Activated naive CD4-positive, alpha-beta T cell treated with anti-CD3 and anti-CD28 coated beads, Interleukin-2, amount 10 ng/mL, durations not matched to agents 7 days and 5 days (primary cell): Measurements from ENCODE around the gene ZNF397.
A peak's percentile ranks its signal among the peaks of the same experiment; 100 is the strongest.

Experiments
- CTCF ChIA-PET: fragments of 350-600 bp; sonication (Branson Sonifier 250); formaldehyde crosslinking; loops from one replicate; lab custom pipeline; 2021; ENCODE audit warnings: antibody characterized with exemption; lab: Charles Lee
- DNase-seq: peaks from one replicate; pipeline ENCODE4 v3.0.0-alpha.2; 2020
- H3K27ac Mint-ChIP-seq: one replicate; pipeline ENCODE4 v1.8.0; 2021; ENCODE audit warnings: mild to moderate bottlenecking, moderate library complexity, mixed read lengths
- H3K27me3 Mint-ChIP-seq: one replicate; pipeline ENCODE4 v1.8.0; 2021; ENCODE audit warnings: mild to moderate bottlenecking, mixed read lengths
- H3K36me3 Mint-ChIP-seq: one replicate; pipeline ENCODE4 v1.8.0; 2021; ENCODE audit warnings: mixed read lengths
- H3K4me1 Mint-ChIP-seq: one replicate; pipeline ENCODE4 v1.8.0; 2021; ENCODE audit warnings: mixed read lengths
- H3K4me3 Mint-ChIP-seq: one replicate; pipeline ENCODE4 v1.8.0; 2021; ENCODE audit warnings: mild to moderate bottlenecking, moderate library complexity, mixed read lengths
- H3K9me3 Mint-ChIP-seq: one replicate; pipeline ENCODE4 v1.8.0; 2021; ENCODE audit warnings: mixed read lengths

Gene ZNF397

DNA sequence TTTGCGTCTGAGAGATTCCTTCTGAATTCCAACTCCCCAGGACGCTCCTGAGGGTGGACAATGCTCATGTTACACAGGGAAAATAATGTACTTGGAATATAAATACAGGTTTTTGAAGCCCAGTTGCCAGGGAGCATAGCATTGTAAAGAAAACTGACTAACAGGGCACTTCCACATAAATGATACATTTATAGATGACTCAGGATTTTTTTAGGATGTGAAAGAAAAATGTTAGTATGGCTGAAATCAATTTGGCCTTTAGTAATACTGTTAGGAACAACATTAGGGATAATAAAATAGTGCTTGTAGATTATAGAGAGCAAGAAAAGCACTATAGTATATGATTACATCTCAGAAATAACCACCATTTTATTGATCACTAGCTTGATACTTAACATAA, 23.6 kb downstream of the ZNF397 start:
- Mint-ChIP-seq H3K9me3 (peaks cover 32% of the 10 kb centered on the region), H3K4me1 (peaks cover 27% of the 10 kb centered on the region), H3K27ac (peak overlapping the region; percentile 45), H3K36me3 (peaks cover 55% of the 10 kb centered on the region), H3K4me3 (no peak overlapping the region), H3K27me3 (peaks cover 7% of the 10 kb centered on the region)
- DNase-seq, result no peak
- CTCF ChIA-PET, result no interaction called here

DNA sequence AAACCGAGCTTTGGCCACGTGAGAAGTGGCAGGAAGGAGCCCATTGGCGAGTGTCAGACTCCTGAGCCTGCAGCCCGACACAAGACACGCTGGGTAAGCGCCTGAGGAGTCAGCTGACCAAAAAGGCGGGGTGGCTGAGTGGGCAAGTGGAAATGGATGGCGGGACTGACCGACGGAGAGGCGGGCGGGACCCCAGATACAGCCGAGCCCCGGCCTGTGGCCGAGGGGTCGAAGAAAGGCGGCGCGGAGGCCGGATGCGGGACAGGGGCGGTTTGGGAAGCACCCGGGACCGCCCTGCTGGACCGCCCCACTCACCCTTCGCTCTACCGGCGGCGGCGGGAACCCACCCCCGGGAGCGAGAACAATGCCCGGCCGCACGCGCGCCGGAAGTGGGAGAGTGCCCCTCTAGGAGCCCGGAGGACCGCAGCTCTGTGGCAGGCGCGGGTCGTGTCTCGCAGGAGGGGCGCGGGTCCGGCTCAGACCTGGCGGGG, 26.4 kb downstream of the ZNF397 start:
- DNase-seq, result peak; percentile 68
- H3K4me3 Mint-ChIP-seq, result peak overlapping the region; percentile 85
- peaks cover 35% of the 10 kb centered on the region for H3K36me3 Mint-ChIP-seq
- peaks cover 7% of the 10 kb centered on the region for H3K27me3 Mint-ChIP-seq
- H3K27ac Mint-ChIP-seq, result peak overlapping the region; percentile 83
- peaks cover 27% of the 10 kb centered on the region for H3K4me1 Mint-ChIP-seq
- peaks cover 29% of the 10 kb centered on the region for H3K9me3 Mint-ChIP-seq
- CTCF ChIA-PET, result no interaction called here

DNA sequence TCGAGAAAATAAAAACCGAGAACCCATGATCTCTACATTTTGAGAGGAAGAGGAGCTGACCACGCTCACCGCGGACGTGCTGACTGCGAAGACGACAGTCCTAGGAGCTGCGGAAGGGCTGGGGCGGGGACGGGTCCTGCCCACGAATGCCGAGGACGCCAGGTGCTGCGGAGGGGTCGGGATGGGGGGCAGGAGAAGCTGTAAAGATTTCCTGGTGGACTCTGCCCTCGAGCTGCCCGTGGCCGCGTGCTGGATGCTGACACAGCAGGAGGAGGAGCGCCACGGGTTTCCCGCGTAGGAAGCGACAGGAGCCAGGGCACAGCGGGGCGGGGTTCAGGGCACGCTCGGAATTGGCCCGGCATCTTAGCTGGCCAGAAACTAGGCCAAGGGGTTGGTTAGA, 27.0 kb downstream of the ZNF397 start:
- H3K27ac Mint-ChIP-seq, result no peak overlapping the region
- DNase-seq, result peak; percentile 27
- peaks cover 32% of the 10 kb centered on the region for H3K9me3 Mint-ChIP-seq
- peaks cover 26% of the 10 kb centered on the region for H3K4me1 Mint-ChIP-seq
- H3K27me3 Mint-ChIP-seq, result peaks cover 7% of the 10 kb centered on the region
- peak overlapping the region; percentile 85 for H3K4me3 Mint-ChIP-seq
- CTCF ChIA-PET, result no interaction called here
- H3K36me3 Mint-ChIP-seq, result peaks cover 31% of the 10 kb centered on the region

DNA sequence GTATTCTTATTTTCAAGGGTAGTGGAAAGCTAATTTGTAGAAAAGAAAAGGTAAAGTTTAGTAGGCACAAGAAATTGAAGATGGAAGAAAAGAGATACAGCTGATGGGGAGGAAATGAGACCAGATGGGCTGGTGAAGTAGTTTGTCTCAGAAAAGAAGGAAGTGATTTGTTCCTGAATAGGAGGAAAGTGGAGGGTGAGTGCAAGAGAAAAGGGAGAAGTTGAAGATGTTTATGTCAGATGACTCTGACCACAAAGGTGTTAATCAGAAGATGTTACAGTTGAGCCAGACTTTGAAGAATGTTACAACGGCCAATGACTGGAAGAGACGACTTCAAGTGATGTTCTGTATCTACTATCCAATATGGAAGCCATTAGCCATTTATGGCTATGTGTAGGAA, 28.0 kb downstream of the ZNF397 start:
- peaks cover 42% of the 10 kb centered on the region for H3K9me3 Mint-ChIP-seq
- H3K4me3 Mint-ChIP-seq, result no peak overlapping the region
- no peak overlapping the region for H3K27ac Mint-ChIP-seq
- H3K27me3 Mint-ChIP-seq, result peaks cover 7% of the 10 kb centered on the region
- CTCF ChIA-PET, result no interaction called here
- H3K4me1 Mint-ChIP-seq, result peaks cover 25% of the 10 kb centered on the region
- H3K36me3 Mint-ChIP-seq, result peaks cover 27% of the 10 kb centered on the region
- DNase-seq, result no peak

DNA sequence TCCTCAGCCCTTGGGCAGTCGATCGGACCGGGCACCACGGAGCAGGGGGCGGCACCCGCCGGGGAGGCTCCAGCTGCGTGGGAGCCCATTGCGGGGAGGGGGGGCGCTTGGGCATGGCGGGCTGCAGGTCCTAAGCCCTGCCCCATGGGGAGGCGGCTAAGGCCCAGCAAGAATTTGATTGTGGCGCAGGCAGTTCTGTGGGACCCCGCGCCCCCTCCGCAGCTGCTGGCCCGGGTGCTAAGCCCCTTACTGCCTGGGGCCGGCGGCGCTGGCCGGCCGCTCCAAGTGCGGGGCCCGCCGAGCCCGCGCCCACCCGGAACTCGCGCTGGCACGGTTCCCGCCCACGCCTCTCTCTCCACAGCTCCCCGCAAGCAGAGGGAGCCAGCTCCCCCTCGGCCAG, 30.8 kb downstream of the ZNF397 start:
- Mint-ChIP-seq H3K27me3 (peaks cover 7% of the 10 kb centered on the region), H3K27ac (no peak overlapping the region), H3K4me3 (no peak overlapping the region), H3K36me3 (peaks cover 22% of the 10 kb centered on the region), H3K4me1 (peaks cover 20% of the 10 kb centered on the region), H3K9me3 (peaks cover 45% of the 10 kb centered on the region)
- CTCF ChIA-PET, result no interaction called here
- DNase-seq, result no peak

DNA sequence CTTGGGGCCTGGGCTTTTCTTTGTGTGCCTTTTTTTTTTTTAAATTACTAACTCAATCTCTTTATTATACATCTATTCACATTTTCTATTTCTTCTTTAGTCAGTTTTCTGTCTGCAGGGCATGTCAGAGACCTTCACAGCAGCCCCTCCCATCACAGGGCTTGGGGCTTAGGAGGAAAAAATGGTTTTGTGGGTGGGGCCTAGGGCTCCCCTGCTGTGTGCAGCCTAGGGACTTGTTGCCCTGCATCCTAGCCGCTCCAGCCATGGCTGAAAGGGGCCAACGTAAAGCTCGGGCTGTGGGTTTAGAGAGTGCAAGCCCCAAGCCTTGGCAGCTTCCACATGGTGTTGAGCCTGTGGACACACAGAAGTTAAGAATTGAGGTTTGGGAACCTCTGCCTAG, 35.4 kb downstream of the ZNF397 start:
- H3K4me1 Mint-ChIP-seq, result no peaks in the 10 kb centered on the region
- H3K36me3 Mint-ChIP-seq, result peaks cover 17% of the 10 kb centered on the region
- H3K27ac Mint-ChIP-seq, result no peak overlapping the region
- H3K9me3 Mint-ChIP-seq, result peaks cover 49% of the 10 kb centered on the region
- CTCF ChIA-PET, result interaction anchor here (1.0 kb wide), 1 partner anchor 45 kb away, joined by 4 read pairs; no protein-coding TSS in a partner anchor
- no peaks in the 10 kb centered on the region for H3K27me3 Mint-ChIP-seq
- H3K4me3 Mint-ChIP-seq, result no peak overlapping the region
- DNase-seq, result no peak

DNA sequence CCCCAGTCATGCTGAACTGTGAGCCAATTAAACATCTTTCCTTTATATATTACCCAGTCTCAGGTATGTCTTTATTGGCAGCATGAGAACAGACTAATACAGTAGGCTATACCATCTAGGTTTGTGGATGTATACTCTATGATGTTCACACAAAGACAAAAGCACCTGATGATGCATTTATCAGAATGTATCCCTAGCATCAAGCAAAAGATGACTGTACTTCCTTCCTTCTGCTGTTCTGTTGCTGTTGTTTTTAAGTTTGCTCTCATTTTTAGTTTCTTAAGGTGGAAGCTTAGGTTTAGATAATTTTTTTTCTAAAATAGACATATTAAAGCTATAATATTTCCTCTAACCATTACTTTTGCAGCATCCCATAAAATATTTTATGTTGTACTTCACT, 36.8 kb downstream of the ZNF397 start:
- Mint-ChIP-seq H3K36me3 (peaks cover 27% of the 10 kb centered on the region), H3K27ac (no peak overlapping the region), H3K27me3 (no peaks in the 10 kb centered on the region), H3K4me1 (no peaks in the 10 kb centered on the region), H3K9me3 (peaks cover 50% of the 10 kb centered on the region), H3K4me3 (no peak overlapping the region)
- DNase-seq, result no peak
- CTCF ChIA-PET, result no interaction called here

DNA sequence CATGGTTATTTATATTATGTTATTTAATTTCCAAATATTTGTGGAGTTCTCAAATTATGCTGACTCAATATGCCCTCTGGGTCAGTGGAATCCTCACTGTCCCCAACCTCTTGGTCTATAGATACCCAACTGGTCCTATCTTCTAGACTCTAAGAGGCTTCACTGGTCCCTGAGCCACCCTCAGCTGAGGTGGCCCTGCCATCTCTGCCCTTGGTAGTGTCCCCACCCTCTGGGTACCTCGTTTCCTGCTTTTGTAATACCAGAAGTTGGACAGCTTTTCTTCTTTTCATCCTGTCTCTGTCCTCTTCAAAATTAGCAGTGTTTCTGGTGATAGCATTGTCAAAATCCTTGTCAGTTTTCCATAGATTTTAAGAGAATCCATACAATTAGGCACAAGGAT, 37.3 kb downstream of the ZNF397 start:
- no peak overlapping the region for H3K4me3 Mint-ChIP-seq
- no peak for DNase-seq
- no peak overlapping the region for H3K27ac Mint-ChIP-seq
- CTCF ChIA-PET, result no interaction called here
- H3K9me3 Mint-ChIP-seq, result peaks cover 48% of the 10 kb centered on the region
- H3K36me3 Mint-ChIP-seq, result peaks cover 28% of the 10 kb centered on the region
- H3K4me1 Mint-ChIP-seq, result no peaks in the 10 kb centered on the region
- no peaks in the 10 kb centered on the region for H3K27me3 Mint-ChIP-seq

DNA sequence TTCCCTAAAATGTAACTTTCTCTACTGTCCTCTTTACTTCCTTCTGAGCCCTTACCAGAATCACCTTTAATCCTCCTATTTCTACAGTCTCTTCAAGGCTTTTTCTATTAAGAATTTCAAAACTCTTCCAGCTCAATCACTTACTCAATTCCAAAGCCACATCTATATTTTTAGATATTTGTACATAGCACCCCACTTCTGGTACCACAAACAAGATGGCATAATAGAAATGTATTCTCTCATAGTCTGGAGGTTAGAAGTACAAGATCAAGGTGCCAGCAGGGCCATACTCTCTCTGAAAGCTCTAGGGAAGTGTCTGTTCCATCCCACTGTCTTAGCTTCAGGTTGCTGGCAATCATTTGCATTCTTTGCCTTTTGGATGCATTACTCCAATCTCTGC, 38.1 kb downstream of the ZNF397 start:
- no peak overlapping the region for H3K27ac Mint-ChIP-seq
- no peaks in the 10 kb centered on the region for H3K27me3 Mint-ChIP-seq
- peaks cover 41% of the 10 kb centered on the region for H3K9me3 Mint-ChIP-seq
- H3K36me3 Mint-ChIP-seq, result peaks cover 26% of the 10 kb centered on the region
- CTCF ChIA-PET, result interaction anchor here (0.5 kb wide), 1 partner anchor 25 kb away, joined by 3 read pairs; no protein-coding TSS in a partner anchor
- H3K4me3 Mint-ChIP-seq, result no peak overlapping the region
- no peak for DNase-seq
- no peaks in the 10 kb centered on the region for H3K4me1 Mint-ChIP-seq

DNA sequence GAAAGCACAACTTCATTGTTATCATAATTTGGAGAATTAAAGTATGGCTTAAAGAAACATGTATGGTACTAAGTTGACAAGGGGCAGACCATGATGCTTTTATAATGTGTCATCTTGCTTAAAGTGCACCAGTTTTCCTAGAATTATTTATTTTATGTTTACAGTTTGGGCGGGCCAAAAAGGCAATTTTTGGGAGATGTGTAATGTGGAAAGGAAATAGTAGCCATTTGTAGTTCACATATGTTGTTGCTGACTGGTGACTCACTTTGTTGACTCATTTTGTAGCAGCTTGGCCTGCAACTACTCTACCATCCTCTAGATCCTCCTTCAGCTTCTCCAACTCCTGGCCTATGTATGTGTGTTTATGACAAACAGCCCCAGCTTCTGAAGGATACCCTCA, 41.5 kb downstream of the ZNF397 start:
- H3K36me3 Mint-ChIP-seq, result peaks cover 33% of the 10 kb centered on the region
- CTCF ChIA-PET, result interaction anchor here (0.5 kb wide), 1 partner anchor 373 kb away, joined by 3 read pairs; no protein-coding TSS in a partner anchor

DNA sequence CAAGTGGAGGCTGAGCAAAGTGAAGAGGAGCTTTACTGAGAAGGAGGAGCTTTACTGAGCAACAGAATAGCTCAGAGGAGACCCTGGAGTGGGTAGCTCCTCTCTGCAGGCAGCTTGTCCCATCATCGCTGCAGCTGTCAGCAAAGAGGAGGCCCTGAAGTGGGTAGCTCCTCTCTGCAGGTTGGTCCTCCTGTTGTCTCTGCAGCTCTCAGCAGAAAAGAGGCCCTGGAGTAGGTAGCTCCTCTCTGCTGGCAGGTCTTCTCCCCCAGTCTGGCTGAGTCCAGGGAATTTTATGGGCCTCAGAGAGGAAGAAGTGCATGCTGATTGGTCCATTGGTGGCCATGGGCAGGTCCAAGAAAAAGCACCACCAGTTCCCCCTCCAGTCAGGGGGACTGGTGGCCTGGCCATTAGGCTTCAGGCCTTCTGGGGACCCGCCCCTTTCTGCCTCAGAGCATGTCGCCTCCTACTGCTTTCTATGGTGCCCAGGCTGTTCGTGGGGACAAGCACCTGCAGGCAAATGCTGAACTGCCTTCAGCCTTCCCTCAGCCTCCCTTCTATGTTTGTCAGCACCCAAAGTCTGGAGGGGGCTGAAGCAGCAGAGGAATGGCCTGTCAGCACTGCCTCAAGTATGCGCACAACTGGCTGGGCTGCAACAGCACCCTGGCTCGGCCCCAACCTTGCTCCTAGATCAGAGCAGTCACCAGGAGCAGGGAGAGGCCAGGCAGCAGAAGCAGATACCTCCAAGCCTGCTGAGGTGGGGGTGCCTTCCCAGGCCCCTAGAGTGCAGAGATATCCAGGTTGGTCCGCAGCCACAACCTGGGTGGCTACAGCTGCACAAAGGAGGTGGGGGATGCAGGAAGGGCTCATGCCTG, 43.3 kb downstream of the ZNF397 start:
- DNase-seq, result no peak
- Mint-ChIP-seq H3K36me3 (peaks cover 27% of the 10 kb centered on the region), H3K9me3 (peaks cover 32% of the 10 kb centered on the region), H3K27me3 (no peaks in the 10 kb centered on the region), H3K4me1 (peaks cover 18% of the 10 kb centered on the region), H3K4me3 (no peak overlapping the region), H3K27ac (no peak overlapping the region)
- CTCF ChIA-PET, result no interaction called here

More for the DNA sequence above, 41.5 kb downstream of the ZNF397 start:
- H3K9me3 Mint-ChIP-seq, result peaks cover 44% of the 10 kb centered on the region
- H3K27me3 Mint-ChIP-seq, result no peaks in the 10 kb centered on the region
- no peak for DNase-seq
- no peak overlapping the region for H3K27ac Mint-ChIP-seq
- H3K4me1 Mint-ChIP-seq, result peaks cover 3% of the 10 kb centered on the region
- no peak overlapping the region for H3K4me3 Mint-ChIP-seq

DNA sequence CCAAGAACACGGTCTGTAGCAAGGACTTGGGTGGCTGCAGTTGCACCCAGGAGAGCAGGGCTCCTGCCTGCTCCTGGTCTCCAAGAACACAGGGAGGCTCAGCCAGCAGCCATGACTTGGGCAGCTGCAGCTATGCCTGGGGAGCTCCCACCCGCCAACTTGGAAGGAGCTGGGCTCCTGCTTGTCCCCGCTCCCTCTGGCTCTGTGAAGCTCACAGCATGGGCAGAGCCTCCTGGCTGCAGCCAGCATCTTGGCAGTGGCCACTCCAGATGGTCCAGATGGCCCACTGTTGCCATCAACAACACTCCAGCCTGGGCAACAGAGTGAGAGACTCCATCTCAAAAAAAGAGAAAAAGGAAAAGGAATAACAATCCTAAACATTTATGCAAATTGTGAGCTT, 44.0 kb downstream of the ZNF397 start:
- H3K4me1 Mint-ChIP-seq, result peaks cover 23% of the 10 kb centered on the region
- no peak for DNase-seq
- H3K4me3 Mint-ChIP-seq, result no peak overlapping the region
- peaks cover 28% of the 10 kb centered on the region for H3K9me3 Mint-ChIP-seq
- H3K36me3 Mint-ChIP-seq, result peaks cover 31% of the 10 kb centered on the region
- no peaks in the 10 kb centered on the region for H3K27me3 Mint-ChIP-seq
- CTCF ChIA-PET, result no interaction called here
- no peak overlapping the region for H3K27ac Mint-ChIP-seq

DNA sequence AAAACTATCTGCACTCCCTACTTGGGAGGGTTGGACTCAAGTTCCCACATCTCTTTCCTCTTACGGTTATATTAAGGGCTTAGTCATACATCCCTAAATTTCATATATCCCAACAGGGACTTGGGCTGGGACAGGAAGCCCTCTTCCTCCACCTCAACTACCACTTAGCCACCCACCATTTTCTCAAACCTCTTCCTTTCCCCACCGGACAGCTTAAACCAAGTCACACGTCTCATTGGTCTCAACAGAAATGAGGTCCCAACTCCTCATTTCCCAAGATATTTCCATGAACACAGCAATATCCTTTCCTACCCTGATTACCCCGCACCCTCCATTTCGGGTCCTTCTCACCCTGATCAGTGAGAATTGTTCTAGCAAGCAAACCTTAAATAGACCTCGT, 48.5 kb downstream of the ZNF397 start:
- peaks cover 46% of the 10 kb centered on the region for H3K4me1 Mint-ChIP-seq
- peak overlapping the region; percentile 96 for H3K27ac Mint-ChIP-seq
- peaks cover 5% of the 10 kb centered on the region for H3K27me3 Mint-ChIP-seq
- H3K4me3 Mint-ChIP-seq, result peak overlapping the region; percentile 100
- H3K36me3 Mint-ChIP-seq, result peaks cover 46% of the 10 kb centered on the region
- H3K9me3 Mint-ChIP-seq, result peaks cover 20% of the 10 kb centered on the region
- CTCF ChIA-PET, result interaction anchor here (1.3 kb wide), 1 partner anchor 57 kb away, joined by 5 read pairs; no protein-coding TSS in a partner anchor
- DNase-seq, result no peak

DNA sequence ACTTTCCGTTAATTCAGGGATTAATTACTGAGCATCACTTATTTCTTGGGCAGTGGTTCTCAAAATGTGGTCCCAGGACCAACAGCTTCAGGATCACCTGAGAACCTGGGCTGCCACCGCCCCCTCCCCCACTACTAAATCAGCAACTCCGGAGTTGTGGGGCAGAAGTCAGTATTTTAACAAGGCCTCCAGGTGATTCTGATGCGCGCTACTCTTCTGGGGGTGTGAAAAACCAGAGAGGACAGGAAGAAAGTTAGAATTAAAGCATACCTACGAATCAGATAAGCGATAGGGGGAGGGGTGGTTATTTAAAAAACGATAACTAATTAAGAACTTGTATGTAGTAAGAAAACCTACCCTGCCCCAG, 48.9 kb downstream of the ZNF397 start:
- peak; percentile 50 for DNase-seq
- peaks cover 5% of the 10 kb centered on the region for H3K27me3 Mint-ChIP-seq
- peak overlapping the region; percentile 96 for H3K27ac Mint-ChIP-seq
- peaks cover 48% of the 10 kb centered on the region for H3K4me1 Mint-ChIP-seq
- CTCF ChIA-PET, result no interaction called here
- H3K9me3 Mint-ChIP-seq, result peaks cover 20% of the 10 kb centered on the region
- peak overlapping the region; percentile 100 for H3K4me3 Mint-ChIP-seq
- H3K36me3 Mint-ChIP-seq, result peaks cover 49% of the 10 kb centered on the region
